ENCODE data around the gene MAX.

- TF ChIP-seq POLR2A (IDR thresholded peaks at IDR 0.05; ENCODE audit: extremely low read depth, insufficient read length): no peak
- TF ChIP-seq, protein P1, sequence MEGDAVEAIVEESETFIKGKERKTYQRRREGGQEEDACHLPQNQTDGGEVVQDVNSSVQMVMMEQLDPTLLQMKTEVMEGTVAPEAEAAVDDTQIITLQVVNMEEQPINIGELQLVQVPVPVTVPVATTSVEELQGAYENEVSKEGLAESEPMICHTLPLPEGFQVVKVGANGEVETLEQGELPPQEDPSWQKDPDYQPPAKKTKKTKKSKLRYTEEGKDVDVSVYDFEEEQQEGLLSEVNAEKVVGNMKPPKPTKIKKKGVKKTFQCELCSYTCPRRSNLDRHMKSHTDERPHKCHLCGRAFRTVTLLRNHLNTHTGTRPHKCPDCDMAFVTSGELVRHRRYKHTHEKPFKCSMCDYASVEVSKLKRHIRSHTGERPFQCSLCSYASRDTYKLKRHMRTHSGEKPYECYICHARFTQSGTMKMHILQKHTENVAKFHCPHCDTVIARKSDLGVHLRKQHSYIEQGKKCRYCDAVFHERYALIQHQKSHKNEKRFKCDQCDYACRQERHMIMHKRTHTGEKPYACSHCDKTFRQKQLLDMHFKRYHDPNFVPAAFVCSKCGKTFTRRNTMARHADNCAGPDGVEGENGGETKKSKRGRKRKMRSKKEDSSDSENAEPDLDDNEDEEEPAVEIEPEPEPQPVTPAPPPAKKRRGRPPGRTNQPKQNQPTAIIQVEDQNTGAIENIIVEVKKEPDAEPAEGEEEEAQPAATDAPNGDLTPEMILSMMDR (IDR thresholded peaks at IDR 0.05; ENCODE audit: low read depth, low read length): no peak
Measured at GRCh38 chr14:65071544-65071943, 30.8 kb downstream of the MAX start.

All from NB4 (cell line).